ENCODE measurements around the gene SAMD14.
"Not testable (repeated sequence)": the region's sequence is repeated elsewhere in the genome, so short reads cannot be mapped to it uniquely, and the experiment has no call there.

DNA sequence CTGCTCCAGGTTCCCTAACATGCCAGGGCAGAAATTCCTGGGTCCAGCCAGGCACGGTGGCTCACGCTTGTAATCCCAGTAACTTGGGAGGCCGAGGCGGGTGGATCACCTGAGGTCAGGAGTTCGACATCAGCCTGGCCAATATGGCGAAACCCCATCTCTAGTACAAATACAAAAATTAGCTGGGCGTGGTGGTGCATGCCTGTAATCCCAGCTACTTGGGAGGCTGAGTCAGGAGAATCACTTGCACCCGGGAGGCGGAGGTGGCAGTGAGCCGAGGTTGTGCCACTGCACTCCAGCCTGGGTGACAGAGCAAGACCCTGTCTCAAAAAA lies 68.3 kb downstream of the SAMD14 start:
- TF ChIP-seq, protein P1, sequence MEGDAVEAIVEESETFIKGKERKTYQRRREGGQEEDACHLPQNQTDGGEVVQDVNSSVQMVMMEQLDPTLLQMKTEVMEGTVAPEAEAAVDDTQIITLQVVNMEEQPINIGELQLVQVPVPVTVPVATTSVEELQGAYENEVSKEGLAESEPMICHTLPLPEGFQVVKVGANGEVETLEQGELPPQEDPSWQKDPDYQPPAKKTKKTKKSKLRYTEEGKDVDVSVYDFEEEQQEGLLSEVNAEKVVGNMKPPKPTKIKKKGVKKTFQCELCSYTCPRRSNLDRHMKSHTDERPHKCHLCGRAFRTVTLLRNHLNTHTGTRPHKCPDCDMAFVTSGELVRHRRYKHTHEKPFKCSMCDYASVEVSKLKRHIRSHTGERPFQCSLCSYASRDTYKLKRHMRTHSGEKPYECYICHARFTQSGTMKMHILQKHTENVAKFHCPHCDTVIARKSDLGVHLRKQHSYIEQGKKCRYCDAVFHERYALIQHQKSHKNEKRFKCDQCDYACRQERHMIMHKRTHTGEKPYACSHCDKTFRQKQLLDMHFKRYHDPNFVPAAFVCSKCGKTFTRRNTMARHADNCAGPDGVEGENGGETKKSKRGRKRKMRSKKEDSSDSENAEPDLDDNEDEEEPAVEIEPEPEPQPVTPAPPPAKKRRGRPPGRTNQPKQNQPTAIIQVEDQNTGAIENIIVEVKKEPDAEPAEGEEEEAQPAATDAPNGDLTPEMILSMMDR (IDR thresholded peaks at IDR 0.05), result not testable (repeated sequence)
- not testable (repeated sequence) for TF ChIP-seq EZH2 (IDR thresholded peaks at IDR 0.05; ENCODE audit: borderline replicate concordance, insufficient read depth, low read depth, low read length, poor library complexity, severe bottlenecking)
